ENCODE measurements around the gene SMIM38.
A peak's percentile ranks its signal among the peaks of the same experiment; 100 is the strongest.
"Not testable (repeated sequence)": the region's sequence is repeated elsewhere in the genome, so short reads cannot be mapped to it uniquely, and the experiment has no call there.

Gene SMIM38

DNA sequence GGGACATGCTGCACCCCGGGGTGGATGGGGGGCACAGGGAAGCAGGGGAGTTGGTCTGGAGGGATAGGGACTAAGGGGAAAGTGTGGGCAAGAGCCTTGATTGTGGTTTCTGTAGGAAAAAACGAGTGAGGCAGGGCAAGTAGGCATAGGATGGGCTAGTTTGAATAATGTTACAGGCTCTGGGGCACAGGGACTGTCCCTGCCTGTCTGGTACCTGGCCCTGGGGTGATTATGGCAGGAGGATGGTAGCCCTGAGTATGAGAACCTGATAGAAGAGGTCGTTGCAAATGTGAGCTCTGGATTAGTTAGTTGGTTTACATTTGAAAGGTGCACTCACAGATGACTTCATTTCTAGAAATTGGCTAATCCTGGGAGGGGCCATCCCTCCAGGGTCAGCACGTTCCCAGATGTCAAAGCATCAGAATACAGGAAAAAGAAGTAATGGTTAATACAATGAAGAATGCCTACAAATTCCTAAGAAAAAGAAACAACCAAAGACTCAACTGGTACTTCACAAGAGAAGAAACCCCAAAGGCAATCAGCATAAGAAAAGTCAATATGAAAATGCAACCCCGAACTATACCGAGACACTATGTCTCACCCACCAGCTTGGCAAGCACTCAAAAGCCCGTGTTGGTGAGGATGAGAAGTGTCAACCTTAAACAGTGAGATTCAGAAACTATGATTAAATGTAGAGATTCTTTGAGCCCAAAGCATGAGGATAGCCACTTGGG lies 11.3 kb upstream of the SMIM38 start:
- Mint-ChIP-seq H3K4me3 (peak overlapping the region; percentile 27), H3K27me3 (no peaks in the 10 kb centered on the region), H3K4me1 (ENCODE audit: low read depth) (peaks cover 16% of the 10 kb centered on the region), H3K27ac (peak overlapping the region; percentile 55), H3K36me3 (peaks cover 35% of the 10 kb centered on the region), H3K9me3 (ENCODE audit: low read depth) (peaks cover 11% of the 10 kb centered on the region)

DNA sequence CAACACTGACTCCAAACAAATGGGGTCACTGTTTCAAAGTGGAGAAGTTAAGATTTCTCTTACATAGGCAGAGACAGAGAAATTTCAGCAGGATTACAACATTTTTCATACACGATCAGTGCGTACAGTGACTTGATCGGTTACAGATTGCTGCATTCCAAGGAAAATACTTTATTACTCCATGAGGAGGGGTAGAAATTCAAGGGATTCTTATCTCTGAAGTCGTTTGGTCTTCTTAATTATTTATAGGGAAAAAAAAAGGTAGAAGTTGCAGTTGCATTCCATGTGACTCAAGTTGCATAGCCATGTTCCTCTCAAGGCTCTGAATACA lies 10.7 kb upstream of the SMIM38 start:
- H3K4me3 Mint-ChIP-seq = no peak overlapping the region
- no peaks in the 10 kb centered on the region for H3K27me3 Mint-ChIP-seq
- peaks cover 11% of the 10 kb centered on the region for H3K9me3 Mint-ChIP-seq (ENCODE audit: low read depth)
- H3K4me1 Mint-ChIP-seq (ENCODE audit: low read depth) = peaks cover 16% of the 10 kb centered on the region
- H3K36me3 Mint-ChIP-seq = peaks cover 34% of the 10 kb centered on the region
- peak overlapping the region; percentile 55 for H3K27ac Mint-ChIP-seq

DNA sequence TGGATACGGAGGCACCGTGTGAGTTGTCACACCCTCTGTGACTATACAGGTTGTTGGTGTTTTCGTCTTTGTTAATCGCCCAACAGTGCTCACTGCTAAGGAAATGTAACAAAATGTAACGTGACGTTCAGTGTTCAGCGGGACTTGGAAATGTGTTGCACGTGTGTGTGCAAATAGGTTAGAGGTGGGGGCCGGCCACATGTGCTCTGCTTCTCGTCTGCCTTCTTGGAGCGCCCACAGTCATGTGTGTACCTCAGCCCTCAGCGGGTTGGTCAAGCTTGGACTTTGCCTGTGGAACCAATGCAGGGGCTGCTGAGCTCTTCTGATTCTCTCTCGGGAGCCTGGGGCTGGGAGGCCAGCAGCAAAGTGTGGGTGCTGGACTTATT lies 7.4 kb upstream of the SMIM38 start:
- Mint-ChIP-seq H3K4me1 (ENCODE audit: low read depth) (peaks cover 16% of the 10 kb centered on the region), H3K27me3 (no peaks in the 10 kb centered on the region), H3K27ac (no peak overlapping the region), H3K36me3 (peaks cover 30% of the 10 kb centered on the region), H3K9me3 (ENCODE audit: low read depth) (peaks cover 11% of the 10 kb centered on the region), H3K4me3 (no peak overlapping the region)

DNA sequence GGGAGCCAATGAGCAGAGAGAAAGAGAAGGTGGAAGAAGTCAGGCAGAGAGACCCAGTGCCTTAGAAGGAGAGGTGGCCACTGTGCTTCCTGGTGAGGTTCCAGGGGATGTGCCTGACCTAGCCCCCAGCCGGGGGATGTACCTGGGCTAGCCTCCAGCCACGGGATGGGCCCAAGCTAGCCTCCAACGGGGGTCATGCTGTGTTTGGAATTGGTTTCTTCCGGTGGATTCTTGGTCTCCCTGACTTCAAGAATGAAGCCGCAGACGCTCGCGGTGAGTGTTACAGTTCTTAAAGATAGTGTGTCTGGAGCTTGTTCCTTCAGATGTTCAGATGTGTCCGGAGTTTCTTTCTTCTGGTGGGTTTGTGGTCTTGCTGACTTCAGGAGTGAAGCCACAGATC lies 6.9 kb upstream of the SMIM38 start:
- Mint-ChIP-seq H3K27ac (no peak overlapping the region), H3K4me3 (no peak overlapping the region), H3K9me3 (ENCODE audit: low read depth) (peaks cover 11% of the 10 kb centered on the region), H3K4me1 (ENCODE audit: low read depth) (peaks cover 16% of the 10 kb centered on the region), H3K36me3 (peaks cover 30% of the 10 kb centered on the region), H3K27me3 (no peaks in the 10 kb centered on the region)

DNA sequence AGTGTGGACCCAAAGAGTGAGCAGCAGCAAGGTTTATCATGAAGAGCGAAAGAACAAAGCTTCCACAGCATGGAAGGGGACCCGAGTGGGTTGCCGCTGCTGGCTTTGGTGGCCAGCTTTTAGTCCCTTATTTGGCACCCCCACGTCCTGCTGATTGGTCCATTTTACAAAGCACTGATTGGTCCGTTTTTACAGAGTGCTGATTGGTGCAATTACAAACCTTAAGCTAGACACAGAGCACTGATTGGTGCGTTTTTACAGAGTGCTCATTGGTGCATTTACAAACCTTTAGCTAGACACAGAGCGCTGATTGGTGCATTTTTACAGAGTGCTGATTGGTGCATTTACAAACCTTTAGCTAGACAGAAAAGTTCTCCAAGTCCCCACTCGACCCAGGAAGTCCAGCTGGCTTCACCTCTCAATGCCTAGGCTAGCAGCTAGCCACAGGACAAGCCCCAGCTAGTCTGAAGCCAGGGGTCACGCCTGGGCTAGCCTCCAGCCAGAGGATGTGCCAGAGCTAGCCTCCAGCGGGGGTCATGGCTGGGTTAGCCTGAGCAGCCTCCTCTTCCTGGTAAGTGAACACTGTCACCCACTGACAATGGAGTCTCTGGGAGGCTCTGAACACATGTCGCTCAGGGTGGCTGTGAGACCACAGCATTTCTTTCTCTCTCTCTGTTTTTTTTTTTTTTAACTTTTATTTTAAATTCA lies 6.2 kb upstream of the SMIM38 start:
- H3K27ac Mint-ChIP-seq, H3K4me3 Mint-ChIP-seq, H3K27me3 Mint-ChIP-seq: not testable (repeated sequence)
- Mint-ChIP-seq H3K4me1 (ENCODE audit: low read depth) (peaks cover 11% of the 10 kb centered on the region), H3K9me3 (ENCODE audit: low read depth) (peaks cover 11% of the 10 kb centered on the region), H3K36me3 (peaks cover 27% of the 10 kb centered on the region)

DNA sequence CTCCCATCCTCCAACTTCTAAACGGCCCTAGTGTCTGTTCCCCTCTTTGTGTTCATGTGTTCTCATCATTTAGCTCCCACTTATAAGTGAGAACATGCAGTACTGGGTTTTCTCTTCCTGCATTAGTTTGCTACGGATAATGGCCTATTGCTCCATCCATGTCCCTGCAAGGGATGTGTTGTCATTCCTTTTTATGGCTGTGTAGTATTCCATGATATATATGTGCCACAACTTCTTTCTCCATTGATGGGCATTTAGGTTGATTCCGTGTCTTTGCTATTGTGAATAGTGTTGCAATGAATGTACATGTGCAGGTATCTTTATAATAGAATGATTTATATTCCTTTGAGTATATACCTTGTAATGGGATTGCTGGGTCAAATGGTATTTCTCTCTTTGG lies 5.6 kb upstream of the SMIM38 start:
- Mint-ChIP-seq H3K9me3 (ENCODE audit: low read depth) (peaks cover 11% of the 10 kb centered on the region), H3K27me3 (no peaks in the 10 kb centered on the region), H3K27ac (no peak overlapping the region), H3K4me1 (ENCODE audit: low read depth) (peaks cover 6% of the 10 kb centered on the region), H3K4me3 (no peak overlapping the region), H3K36me3 (peaks cover 21% of the 10 kb centered on the region)

DNA sequence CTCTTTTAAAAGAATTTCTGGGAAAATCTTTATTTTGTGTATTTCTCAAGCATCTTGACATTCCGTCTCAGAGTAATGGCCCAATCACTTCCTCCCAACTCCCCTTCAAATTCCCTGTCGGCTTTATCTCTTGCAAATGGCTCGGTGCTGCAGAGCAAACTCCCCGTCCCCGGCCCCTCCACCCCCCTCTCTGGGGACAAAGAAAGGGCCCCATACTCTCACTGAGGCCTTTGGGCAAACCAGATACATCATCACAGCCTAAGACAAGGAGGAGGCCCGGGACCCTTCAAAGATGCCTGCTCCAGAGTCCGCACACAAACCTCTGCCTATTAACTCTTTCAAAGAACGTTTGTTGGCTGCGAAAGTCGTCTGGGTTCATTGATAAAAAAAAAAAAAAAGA lies 3.9 kb upstream of the SMIM38 start:
- Mint-ChIP-seq H3K27ac (no peak overlapping the region), H3K36me3 (peaks cover 10% of the 10 kb centered on the region), H3K4me1 (ENCODE audit: low read depth) (peaks cover 6% of the 10 kb centered on the region), H3K4me3 (no peak overlapping the region), H3K9me3 (ENCODE audit: low read depth) (no peaks in the 10 kb centered on the region), H3K27me3 (no peaks in the 10 kb centered on the region)

DNA sequence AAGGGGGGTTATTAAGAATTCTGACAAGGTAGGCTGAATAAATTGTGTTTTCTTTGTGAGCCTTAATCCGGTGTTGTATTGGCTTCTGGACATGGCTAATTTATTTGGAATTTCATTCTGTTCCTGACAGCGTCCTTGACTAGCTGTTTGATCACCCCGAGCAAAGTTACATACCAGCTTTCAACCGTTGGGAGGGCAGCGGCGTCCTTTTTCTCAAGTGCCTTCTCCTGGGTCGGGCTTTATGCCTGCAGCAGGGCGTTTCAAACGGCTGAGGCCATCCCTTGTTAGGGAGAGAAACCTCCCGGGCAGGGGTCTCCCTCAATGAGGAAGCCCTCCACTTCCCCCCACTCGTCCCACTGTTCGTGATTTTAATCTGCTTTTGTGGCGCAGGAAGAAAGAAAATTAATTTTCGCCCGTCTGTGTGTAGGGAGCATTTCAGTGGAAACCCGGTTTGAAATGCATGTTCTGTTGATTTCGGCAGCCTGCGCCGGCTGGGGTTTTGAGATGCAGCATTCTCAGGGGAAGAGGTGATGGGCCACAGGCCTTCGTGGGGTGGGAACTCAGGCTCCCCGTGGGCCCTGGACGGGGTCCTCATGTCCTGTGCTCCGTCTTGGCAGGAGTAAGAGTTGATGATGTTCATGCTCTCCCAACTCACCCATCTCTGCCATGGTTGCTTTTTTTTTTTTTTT lies 2.9 kb upstream of the SMIM38 start:
- peaks cover 6% of the 10 kb centered on the region for H3K4me1 Mint-ChIP-seq (ENCODE audit: low read depth)

DNA sequence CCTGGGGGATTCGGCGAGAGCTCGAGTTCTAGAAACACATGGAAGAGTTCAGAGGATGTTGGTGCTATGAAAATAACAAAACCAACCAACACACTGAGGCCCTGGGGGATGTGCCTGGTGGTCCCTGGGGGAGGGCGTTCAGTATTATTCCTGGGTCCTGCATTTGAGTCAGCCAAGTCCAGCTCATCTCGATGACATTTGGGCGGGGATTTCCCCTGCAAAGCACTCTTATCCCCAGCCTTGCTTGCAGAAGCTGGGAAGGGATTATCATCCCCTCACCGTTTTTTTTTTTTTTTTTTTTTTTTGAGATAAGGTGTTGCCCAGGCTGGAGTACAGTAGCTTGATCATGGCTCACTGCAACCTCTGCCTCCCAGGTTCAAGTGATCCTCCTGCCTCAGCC lies 2.1 kb upstream of the SMIM38 start:
- Mint-ChIP-seq H3K9me3 (ENCODE audit: low read depth) (no peaks in the 10 kb centered on the region), H3K36me3 (peaks cover 6% of the 10 kb centered on the region), H3K4me3 (no peak overlapping the region), H3K27ac (no peak overlapping the region), H3K4me1 (ENCODE audit: low read depth) (peaks cover 5% of the 10 kb centered on the region), H3K27me3 (no peaks in the 10 kb centered on the region)

More for the DNA sequence above, 2.9 kb upstream of the SMIM38 start:
- no peak overlapping the region for H3K27ac Mint-ChIP-seq
- no peak overlapping the region for H3K4me3 Mint-ChIP-seq
- H3K36me3 Mint-ChIP-seq = peaks cover 8% of the 10 kb centered on the region
- no peaks in the 10 kb centered on the region for H3K9me3 Mint-ChIP-seq (ENCODE audit: low read depth)
- no peaks in the 10 kb centered on the region for H3K27me3 Mint-ChIP-seq

DNA sequence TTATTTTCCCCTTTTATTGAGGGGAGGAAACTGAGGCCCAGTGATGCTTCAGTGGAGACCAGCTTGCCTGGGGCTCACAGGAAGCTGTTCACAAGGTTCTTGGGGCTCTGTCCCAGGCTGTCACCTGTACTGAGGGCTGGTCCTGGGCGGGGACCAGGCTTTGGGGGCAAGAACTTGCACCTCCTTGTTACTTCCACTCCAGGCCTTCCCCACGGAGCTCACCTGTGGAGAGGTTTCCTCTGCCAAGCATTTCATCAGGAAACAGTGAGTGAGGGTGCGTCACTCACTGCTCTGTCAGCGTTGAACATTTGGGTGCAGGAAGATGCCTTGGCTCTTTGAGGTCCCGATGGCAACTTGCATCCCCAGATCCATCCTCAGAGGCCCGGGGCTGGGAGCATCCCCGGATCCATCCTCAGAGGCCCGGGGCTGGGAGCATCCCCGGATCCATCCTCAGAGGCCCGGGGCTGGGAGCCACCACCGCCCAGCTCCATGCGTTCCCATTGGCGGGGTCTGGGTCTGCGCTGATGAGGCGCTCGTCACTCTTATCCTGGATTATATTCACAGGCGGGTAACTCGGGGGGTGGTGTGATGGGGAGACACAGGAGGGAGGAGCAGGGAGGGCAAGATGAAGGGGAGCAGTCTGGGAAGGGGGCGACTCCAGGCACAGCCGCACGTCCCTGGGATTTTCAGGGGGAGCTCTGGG lies 1.4 kb upstream of the SMIM38 start:
- no peak overlapping the region for H3K27ac Mint-ChIP-seq
- no peaks in the 10 kb centered on the region for H3K27me3 Mint-ChIP-seq
- H3K4me3 Mint-ChIP-seq = no peak overlapping the region
- H3K9me3 Mint-ChIP-seq (ENCODE audit: low read depth) = no peaks in the 10 kb centered on the region
- peaks cover 3% of the 10 kb centered on the region for H3K36me3 Mint-ChIP-seq
- no peaks in the 10 kb centered on the region for H3K4me1 Mint-ChIP-seq (ENCODE audit: low read depth)

DNA sequence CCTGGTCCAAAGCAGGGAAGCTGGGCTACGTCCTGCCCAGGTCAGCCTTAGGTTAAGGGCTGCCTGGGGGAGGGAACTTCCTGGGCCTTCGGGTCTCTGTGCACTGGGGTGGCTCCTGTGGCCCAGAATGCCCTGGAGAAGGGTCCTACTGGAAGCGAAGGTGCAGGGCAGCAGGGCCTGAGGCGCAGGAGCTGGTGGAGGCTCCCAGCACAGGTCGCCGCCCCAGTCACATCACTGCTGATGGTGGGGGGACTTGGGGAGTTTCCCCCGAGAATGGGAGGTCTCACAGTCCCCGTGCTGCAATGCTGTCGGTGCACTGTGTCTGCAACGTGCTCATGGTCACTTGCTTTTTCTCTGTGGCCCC lies 815 bp upstream of the SMIM38 start:
- Mint-ChIP-seq H3K27me3 (no peaks in the 10 kb centered on the region), H3K27ac (no peak overlapping the region), H3K4me3 (no peak overlapping the region), H3K36me3 (peaks cover 4% of the 10 kb centered on the region), H3K9me3 (ENCODE audit: low read depth) (no peaks in the 10 kb centered on the region), H3K4me1 (ENCODE audit: low read depth) (no peaks in the 10 kb centered on the region)

DNA sequence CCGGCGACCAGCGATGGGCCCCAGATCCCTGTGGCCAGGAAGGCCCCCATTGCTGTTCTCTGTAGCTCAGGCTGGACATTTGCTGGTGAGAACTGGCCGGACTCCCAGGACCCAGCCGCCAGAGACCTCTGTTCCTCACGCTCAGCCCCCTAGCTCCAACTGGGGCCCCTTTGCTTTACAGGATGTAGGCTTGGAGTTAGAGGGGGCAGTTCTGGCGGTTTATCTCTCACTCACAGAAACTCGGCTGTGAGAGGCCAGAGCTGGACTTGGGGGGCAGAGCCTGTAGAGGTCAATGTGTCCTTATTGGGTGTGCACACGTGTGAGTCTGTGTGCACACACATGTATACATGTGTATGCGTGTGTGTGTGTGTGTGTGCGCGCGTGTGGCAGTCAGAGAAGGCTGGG lies 502 bp downstream of the SMIM38 start:
- no peak overlapping the region for H3K27ac Mint-ChIP-seq
- H3K9me3 Mint-ChIP-seq (ENCODE audit: low read depth) = no peaks in the 10 kb centered on the region
- no peaks in the 10 kb centered on the region for H3K27me3 Mint-ChIP-seq
- peaks cover 5% of the 10 kb centered on the region for H3K36me3 Mint-ChIP-seq
- no peak overlapping the region for H3K4me3 Mint-ChIP-seq
- H3K4me1 Mint-ChIP-seq (ENCODE audit: low read depth) = no peaks in the 10 kb centered on the region

DNA sequence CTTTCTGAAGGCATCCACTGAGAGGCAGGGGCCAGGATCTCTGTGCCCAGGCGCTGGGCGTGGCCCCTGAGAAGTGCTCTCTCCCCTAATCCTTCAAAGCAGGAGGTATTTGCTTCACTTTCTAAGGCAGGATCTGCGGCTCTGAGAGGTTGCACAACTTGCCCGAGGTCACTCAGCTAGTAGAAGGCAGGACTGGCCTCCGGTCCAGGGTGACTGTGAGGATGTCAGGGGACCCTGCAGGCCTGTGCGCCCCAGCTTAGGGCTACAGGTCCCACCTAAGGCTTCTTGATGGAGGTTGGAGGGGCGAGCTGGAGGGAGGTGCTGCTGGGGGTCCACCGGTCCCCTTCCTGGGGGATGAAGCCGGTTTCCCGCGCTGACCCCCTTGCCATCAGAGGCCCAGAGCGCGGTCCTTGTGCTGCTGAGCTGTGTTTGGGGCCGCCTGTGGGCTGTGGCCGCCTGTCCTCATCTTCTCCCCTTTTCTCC lies 979 bp downstream of the SMIM38 start:
- peaks cover 7% of the 10 kb centered on the region for H3K36me3 Mint-ChIP-seq
- H3K9me3 Mint-ChIP-seq (ENCODE audit: low read depth) = no peaks in the 10 kb centered on the region
- H3K27ac Mint-ChIP-seq = no peak overlapping the region
- H3K4me3 Mint-ChIP-seq = no peak overlapping the region
- H3K4me1 Mint-ChIP-seq (ENCODE audit: low read depth) = no peaks in the 10 kb centered on the region
- no peaks in the 10 kb centered on the region for H3K27me3 Mint-ChIP-seq

DNA sequence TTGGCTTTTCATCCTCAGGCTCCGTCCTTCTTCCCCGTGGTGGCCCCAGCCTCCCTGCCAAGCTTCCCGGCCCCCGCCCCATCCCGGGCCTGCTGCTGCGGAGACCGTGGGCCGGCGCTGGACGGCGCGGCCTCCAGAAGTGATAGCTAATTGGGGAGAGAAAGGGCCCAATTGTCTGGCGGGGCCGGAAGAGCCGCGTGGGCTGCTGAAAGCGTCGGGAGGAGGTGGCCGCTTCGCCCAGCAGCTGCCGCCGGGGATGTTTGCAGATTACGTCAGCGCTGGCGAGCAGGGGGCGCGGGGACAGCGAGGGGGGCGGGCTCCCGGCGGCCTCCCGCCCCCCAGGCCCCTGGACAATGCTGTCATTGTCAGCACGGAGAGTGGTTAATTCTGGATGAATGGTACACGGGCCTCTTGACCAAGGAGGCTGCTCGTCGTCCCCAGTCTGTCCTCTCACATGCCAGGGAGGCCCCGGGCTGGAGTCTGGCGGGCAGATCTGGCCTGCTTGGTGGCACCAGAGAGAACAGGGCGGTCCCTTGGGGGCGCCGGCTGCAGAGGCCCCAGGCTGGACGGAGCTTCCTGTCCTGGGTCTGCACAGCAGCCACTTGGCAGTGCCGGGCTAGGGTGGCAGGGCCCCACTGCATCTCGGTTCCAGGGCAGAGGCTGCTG lies 1.6 kb downstream of the SMIM38 start:
- Mint-ChIP-seq H3K4me1 (ENCODE audit: low read depth) (no peaks in the 10 kb centered on the region), H3K36me3 (peaks cover 7% of the 10 kb centered on the region), H3K27ac (no peak overlapping the region), H3K27me3 (no peaks in the 10 kb centered on the region), H3K4me3 (no peak overlapping the region), H3K9me3 (ENCODE audit: low read depth) (no peaks in the 10 kb centered on the region)

Data from activated naive CD8-positive, alpha-beta T cell (primary cell).